ENCODE data around the gene ELK1. TPM values are rescaled to one million over a fixed set of nuclear protein-coding genes. Genes with fewer than 3 reads are reported as not detected.

Gene ELK1
- total RNA-seq, 4 donors from 2014 or later: 22.2 to 35.2 (median 25.9) TPM

GRCh38 chrX:47596256-47596655 lies 54.1 kb downstream of the ELK1 start:
- ATAC-seq (ENCODE audit: low FRiP score): no peak
- TF ChIP-seq, protein P1, sequence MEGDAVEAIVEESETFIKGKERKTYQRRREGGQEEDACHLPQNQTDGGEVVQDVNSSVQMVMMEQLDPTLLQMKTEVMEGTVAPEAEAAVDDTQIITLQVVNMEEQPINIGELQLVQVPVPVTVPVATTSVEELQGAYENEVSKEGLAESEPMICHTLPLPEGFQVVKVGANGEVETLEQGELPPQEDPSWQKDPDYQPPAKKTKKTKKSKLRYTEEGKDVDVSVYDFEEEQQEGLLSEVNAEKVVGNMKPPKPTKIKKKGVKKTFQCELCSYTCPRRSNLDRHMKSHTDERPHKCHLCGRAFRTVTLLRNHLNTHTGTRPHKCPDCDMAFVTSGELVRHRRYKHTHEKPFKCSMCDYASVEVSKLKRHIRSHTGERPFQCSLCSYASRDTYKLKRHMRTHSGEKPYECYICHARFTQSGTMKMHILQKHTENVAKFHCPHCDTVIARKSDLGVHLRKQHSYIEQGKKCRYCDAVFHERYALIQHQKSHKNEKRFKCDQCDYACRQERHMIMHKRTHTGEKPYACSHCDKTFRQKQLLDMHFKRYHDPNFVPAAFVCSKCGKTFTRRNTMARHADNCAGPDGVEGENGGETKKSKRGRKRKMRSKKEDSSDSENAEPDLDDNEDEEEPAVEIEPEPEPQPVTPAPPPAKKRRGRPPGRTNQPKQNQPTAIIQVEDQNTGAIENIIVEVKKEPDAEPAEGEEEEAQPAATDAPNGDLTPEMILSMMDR (IDR thresholded peaks at IDR 0.05): no peak
- DNase-seq (ENCODE audit: low spot score): no peak

DNA sequence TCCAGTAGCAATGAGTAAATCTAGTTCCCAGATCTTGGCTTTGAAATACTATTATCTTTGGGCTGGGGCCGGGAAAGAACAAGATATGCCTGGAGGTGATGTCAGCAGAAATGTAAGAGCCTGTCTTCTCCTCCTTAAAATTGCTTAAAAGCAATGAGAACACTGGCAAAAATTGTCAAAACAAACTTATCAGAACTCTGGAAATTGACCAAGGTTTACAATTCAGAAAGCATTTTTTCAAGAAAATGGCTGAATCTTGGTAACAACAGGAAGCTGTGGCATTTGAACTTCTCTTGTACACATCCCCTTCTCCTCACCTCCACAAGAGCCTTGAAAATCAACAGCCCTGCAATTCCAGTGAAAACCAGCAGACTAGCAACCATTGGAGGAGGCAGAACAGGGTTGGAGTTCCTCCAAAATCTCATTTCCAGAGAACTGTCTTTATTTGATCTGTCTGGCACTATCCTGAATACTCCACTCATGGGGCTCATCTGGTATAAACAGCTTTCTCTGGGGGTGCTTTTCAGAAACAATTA lies 54.6 kb downstream of the ELK1 start:
- ATAC-seq (ENCODE audit: low FRiP score) (peak; percentile 73), DNase-seq (ENCODE audit: low spot score) (no peak)
- TF ChIP-seq, protein P1 (IDR thresholded peaks at IDR 0.05): no peak

DNA sequence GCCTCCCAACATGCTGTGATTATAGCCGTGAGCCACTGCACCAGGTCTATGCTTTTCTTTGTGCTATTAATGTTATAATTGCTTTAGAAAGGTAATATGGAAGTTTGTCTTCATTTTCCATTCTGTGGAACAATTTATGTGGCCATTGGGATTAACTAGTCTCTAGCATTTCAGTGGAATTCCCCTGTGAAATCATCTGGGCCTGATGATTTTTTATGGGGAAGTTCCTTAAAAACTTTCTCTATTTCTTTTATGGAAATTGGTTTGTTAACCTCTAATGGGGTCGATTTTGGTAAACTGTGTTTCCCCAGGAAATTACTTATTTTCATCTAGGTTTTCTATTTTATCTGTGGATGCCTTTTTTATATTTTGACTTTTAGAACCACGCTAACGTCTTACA lies 56.8 kb downstream of the ELK1 start:
- no peak for ATAC-seq (ENCODE audit: low FRiP score)
- TF ChIP-seq, protein P1 (IDR thresholded peaks at IDR 0.05): no peak
- DNase-seq (ENCODE audit: low spot score): no peak

DNA sequence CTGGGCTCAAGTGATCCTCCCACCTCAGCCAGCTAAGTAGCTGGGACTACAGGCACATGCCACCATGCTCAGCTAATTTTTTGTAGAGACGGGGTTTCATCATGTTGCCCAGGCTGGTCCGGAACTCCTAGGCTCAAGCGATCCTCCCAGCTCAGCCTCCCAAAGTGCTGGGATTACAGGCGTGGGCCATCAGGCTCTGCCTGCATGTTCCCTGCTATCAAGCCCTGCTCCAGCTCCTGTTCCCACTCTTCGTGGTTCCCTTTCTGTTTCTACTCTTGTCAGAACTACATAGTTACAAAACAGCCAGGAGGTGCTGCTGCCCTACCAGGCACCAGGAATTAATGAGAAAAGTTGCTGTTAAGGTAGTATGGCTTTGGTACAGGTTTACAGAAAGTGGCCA lies 59.4 kb downstream of the ELK1 start:
- no peak for ATAC-seq (ENCODE audit: low FRiP score)
- DNase-seq (ENCODE audit: low spot score): no peak
- TF ChIP-seq, protein P1 (IDR thresholded peaks at IDR 0.05): no peak

DNA sequence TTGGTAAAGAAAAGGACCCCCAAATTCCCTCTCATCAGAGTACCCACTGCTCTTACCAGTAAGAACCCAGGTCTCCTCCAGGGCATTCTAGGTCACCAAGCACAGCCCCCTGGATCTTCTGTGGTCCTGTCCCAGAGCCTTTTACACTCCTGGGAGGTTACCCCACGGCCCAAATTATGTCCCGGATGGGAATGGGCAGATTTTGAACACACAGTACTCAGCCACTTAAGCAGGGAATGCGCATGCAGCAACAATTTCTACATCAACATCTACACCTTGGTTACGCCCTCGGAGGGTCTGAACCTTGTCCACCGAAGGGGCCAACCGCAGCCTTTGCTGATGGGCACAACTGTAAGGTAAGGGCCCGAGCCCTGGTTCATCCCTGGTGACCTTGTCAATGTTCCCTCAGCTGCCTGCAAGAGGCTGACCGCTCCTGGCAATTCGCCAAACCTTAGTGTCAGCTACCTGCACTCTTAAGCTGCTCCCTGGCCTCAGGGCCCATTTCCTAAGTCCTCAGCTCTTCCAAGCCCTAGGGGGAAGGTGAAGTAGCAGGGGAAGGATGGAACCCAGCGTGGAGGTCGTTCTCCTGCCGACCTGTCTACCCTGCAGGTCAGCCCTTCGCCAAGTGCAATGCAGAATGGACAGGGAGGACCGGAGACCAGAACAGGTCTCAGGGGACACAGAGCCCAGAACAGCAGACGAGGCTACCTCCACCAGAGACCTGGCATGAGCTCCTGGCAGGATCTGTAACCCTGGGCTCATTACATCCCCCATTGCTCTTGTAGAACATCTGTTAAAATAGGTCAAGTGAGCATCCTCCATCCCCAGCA lies 62.2 kb downstream of the ELK1 start:
- ATAC-seq (ENCODE audit: low FRiP score) (no peak), DNase-seq (ENCODE audit: low spot score) (no peak)
- TF ChIP-seq, protein P1 (IDR thresholded peaks at IDR 0.05): no peak

- peak; percentile 29 for ATAC-seq (ENCODE audit: low FRiP score)
- DNase-seq (ENCODE audit: low spot score): no peak
- TF ChIP-seq, protein P1 (IDR thresholded peaks at IDR 0.05): no peak
These were observed 63.1 kb downstream of the ELK1 start for GRCh38 chrX:47587091-47587891.
